Bone marrow (tissue), 2 donors: ENCODE measurements around the gene TMEM9.

Experiments
- DNase-seq, 2 donors: peaks; one replicate each; lab custom pipeline; 2025; lab: John Stamatoyannopoulos, UW

TMEM9 gene

DNA sequence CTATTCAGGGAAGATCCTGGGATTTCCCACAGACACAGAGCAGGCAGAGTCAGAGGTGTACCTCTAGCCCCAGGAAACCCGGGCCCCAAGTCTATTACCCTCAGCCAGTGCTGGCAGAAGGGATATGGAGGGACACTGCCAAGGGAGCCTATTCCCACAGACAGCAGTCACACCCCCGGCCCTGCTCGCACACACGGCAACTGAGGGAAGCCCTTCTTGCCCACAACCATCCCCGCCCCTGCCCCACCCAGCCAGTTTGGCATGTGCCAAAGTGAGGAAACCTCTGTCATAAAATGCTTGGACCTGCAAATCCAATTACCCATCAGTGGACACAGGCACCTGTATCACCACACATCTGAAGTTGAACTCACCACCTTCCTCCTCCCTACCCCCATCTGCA is 48.6 kb downstream of the TMEM9 start:
- DNase-seq, result no peak

DNA sequence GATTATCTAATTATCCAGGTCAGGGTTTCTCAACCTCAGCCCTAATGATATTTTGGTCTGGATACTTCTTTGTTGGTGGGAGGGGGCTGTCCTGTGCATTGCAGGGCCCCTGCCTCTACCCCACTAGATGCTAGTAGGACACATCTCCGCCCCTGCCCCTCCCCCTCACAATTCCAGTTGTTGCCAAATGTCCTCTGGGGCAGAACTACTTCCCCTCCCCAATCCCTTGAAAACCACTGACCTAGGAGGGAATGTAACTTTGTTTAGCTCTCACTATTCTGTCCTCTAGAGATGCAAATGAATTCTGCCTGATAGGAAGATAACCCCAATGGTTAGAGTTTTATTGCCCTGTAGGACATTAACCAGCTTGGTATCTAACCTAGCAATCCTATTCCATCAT is 50.1 kb downstream of the TMEM9 start:
- DNase-seq, result no peak

DNA sequence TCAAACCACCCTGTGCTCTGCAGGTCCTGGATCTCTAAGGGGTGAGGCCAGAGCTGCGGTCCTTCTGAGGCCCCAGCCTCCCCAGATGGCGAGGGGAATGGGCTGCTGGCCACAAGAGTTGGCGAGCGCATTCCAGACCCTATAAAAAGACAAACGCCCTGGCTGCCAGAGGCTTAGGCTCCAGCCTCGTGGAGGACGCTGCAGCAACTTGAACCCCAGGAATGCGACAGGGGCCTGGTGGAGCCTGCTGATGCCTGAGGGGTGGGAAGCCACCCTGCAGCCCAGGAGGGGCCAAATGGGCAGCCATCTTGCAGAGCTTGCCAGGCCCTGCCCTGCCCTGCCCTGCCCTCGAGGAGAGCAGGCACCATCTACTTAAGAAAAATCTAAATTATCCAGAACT is 50.6 kb downstream of the TMEM9 start:
- no peak for DNase-seq

DNA sequence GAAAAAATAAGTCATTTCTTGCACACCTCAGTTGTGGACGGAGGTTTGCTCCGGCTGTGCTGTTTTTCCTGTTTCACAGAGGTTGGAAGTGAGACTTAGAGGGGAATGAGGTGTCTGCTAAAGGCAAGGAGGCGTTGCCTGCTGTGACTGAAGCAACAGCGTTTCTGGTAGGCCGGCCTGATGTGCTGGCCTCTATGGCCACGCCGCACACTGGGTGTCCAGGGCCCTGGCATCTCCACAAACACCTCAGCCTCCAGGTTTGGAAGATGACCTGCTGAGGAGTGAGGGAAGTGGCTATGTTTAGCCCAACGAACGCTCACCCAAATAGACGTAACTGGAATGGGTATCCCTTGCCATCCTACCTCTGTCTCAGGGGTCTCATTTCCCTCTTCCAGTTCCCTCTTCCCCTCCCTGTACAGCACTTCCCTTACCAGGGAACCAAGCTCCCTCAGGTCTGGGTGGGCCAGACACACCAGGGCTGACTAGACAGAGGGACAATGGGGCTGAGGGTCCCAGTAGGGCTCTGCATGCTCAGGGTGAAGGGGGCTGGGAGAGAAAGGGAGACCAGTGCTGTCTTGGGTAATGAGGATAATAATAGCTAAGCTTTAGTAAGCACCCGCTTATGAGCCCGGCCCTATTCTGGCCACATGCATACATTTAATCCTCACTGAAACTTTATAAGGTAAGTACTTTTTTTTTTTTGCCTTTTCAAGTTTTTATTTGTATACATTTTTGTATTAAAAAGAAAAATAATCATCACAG is 53.9 kb downstream of the TMEM9 start:
- DNase-seq, result no peak

DNA sequence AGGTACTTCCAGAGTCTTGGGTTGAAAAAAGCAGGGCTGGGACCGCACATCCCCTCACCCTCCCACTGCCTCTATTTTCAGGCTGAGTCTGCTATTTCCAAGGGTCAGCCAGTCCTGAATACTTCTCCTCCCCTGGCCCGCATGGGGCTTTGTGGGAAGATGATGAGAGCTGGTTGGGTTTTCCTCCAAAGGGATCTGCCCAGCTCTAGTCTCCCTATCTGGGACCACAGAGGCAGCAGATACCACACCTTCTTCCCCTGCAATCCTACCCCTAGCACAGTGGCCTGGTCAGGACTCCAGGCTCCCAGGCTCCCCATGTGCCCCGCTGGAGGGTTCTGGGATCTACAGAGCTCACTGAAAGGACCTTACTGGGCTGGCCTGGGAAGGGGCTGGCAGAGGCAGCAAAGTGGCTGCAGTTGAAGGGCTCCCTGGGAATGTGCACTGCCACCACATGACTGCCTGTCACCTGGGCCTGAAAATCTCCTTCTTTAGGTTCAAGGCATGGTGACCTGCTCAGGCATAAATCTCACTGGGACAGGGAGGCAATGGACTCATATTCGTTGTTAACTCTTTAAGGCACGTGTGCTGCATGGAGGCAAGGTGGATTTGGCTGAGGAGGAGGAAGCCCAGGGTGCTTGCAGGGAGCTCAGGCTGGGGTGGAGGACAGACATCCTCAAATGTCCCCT is 55.1 kb downstream of the TMEM9 start:
- DNase-seq, result no peak

DNA sequence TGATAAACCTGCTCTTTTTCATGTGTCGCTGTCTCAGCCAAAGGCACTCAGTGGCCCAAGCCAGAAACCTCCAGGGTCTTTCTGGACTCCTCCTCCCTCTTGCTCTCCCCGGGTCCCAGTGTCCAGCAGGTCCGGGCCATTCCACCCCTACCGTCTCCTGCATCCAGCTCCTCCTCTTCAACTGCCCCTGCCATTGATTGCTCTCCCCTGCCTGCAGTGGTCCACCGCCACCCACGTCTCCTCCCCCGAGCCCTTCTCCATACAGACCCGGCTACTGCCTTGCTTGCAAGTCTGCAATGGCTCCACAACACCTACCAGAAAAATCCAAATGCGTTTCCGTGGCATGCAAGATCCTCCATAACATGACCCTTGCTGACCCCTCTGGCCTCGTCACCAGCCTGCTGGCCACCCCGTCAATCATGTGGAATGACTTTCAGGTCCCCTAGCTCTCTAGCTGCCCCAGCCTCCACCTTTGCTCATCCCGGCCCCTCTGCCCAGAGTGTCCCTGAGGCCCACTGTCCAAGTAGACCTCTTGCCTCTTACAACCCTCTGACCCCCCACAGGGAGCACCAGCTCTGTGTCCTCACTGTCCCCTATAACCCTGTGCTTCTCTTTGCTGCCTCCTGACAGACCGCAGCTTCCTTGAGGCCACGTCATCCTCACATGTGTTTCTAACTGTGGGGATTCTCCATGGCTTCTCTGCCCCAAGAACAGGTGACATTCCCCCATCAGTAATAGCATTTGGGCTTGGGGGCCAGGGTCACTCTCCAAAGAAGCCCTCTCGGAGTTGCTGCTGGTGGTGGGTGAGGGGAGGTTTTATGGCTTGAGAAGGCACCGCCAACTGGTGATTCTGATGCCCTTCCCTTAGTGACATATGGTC is 57.1 kb downstream of the TMEM9 start:
- DNase-seq, result no peak

DNA sequence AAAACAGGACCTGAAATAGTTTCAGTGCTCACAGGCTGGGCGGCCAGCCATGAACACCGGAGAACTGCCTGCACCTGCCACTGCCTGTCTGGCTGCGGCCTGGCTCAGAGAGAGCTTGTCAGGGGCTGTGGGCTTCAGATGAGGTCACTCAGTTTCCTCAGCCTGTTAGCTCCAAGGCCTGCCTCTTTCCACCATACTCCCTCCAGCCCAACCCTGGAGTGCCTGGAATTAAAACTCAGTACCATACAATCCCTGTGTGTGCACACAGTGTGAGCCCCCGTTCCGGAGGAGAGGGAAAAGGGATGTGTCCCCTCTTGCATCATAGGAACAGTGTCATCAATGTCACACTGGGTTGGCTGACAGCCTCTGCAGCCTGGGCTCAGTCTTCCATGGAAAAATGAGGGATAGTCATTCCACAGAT is 58.2 kb downstream of the TMEM9 start:
- DNase-seq, result no peak

DNA sequence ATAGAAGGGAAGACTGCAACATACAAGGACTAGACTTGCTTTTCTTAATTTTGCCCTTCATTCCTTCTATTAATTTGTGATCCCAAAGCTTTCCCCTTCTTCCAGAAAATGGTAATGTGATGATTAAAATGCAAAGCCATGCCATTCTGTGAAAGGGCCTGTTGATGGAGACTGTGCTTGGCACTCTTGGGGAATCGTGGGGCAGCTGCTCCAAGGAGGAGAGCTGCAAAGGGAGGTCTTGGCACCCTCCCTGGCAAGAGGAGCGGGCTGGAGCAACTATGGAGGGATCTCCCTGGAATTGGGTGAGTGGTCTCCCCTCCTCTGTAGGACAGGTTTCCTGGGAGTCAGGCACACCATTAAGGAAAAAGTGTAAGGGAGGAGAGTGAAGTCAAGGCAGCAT is 58.7 kb downstream of the TMEM9 start:
- no peak for DNase-seq

DNA sequence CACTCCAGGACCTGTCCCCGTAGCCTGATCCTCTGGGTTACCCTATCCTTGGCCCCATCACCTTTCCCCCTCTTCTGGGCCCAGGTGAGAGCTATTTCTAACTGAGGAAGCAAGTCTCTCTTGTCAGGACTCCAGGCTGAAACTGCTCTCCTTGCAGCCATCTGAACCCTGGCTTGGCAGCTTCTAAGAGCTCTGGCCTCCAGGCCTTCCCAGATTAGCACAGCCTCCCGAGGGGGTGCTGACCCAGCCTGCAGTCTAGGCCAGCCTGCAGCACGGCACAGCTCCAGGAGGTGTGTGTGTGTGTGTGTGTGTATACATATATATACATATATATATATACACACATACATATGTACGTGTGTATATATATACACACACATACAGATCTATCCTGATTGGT is 59.4 kb downstream of the TMEM9 start:
- no peak for DNase-seq

DNA sequence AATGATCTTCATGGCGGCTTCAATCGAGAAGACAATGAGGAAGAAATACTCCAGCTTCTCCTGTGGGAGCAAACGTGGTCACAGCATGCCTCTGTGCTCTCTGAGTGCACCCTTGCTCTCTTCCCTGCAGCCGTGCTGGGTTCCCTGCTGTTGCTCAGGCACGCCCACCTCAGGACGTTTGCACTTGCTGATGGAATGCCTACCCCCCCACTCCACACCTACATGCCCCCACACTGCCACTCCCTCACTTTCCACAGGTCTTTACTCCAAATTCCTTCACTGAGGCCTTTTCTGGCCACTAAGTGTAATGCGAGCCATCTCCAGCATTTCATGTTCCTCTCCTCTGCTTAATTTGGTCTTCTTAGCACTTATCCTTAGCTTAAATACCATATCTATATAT is 60.3 kb downstream of the TMEM9 start:
- no peak for DNase-seq

DNA sequence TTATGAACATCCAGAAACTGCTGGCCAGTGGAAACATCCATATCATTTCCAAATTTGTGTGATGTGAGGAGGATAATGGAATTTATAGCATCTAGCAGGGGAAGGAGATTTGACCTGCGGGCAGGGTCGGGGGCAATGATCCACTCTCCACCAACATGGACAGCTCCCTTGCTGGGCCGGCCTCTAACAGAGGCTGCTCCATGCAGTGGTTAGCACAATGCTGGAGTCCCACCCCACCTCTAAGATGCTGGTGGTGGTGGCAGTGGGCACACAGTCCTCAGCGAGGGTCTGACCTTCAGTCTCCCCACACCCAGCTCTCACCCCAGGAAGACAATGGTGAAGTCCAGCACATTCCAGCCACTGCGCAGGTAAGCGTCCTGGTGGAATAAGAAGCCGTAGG is 60.7 kb downstream of the TMEM9 start:
- DNase-seq, result no peak

DNA sequence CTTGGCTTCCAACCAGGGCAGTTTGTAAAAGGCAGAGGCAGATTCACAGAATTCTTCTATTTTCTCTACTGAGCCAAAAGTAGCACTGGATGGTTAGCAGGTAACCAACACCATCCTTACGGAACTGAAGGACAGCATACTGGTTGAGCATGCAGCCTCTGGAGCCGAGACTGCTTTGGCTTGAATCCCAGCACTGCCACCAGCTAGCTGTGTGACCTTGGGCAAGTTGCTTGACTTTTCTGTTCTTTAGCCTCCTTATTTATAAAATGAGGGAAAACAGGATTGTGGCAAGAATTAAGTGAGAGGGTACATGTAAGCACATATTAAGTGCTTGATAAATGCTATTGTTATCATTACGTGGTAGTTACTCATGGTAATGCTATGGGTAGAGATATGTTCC is 61.5 kb downstream of the TMEM9 start:
- no peak for DNase-seq

DNA sequence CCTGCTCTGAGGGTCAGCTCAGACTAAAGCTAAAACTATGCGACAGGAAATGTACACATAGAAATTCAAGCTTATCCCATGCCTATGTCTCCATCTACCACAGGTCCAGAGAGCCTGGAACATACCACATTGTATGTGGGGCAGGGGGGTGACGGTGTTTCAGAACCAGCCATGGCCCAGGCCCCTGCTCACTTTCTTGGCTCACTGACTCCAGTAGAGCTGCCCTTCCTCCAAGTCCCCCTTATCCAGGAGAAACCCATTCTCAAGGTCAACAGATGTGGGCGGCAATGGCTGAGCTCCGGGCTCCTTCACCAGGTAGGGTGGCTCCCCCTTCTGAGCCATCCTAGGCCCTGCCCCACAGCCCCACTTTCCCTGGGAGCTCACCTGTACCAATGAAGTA is 63.0 kb downstream of the TMEM9 start:
- DNase-seq, result no peak

DNA sequence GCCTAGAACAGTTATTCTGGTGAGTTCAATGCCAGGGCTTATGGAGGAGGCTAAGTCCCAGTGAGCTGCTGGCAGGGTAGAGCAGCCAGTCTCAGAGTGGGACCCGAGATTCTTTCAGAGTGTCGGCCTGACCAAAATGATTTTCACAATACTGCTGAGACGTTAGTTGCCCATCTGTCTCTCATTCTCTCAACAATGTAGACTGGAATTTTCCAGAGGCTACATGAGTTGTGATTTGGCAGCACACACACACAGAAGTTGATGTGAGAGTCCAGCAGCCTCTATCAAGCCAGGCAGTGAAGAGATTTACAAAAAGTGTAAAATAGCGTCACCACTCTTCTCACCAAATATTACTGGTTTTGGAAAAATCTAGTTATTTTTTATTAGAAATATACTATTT is 63.7 kb downstream of the TMEM9 start:
- DNase-seq, result no peak

DNA sequence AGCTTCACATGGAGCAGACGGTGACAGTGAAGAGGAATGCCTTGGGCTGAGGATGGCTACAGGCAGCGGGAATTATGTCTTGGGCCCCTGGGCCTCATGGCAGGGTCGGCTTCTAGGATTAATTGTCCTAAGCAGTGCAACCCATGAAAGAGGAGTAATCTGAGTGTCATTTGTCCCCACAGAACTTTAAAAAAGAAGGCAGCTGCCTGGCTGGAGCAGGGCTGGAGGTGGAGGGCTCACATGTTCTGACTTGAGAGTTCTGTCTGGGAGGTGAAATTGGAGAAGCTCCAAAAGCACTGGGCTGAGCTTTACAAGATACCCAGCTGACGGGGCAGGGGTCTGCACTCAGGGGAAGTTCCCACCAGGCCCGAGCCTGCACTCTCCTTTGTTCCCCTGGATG is 64.7 kb downstream of the TMEM9 start:
- DNase-seq, result no peak

DNA sequence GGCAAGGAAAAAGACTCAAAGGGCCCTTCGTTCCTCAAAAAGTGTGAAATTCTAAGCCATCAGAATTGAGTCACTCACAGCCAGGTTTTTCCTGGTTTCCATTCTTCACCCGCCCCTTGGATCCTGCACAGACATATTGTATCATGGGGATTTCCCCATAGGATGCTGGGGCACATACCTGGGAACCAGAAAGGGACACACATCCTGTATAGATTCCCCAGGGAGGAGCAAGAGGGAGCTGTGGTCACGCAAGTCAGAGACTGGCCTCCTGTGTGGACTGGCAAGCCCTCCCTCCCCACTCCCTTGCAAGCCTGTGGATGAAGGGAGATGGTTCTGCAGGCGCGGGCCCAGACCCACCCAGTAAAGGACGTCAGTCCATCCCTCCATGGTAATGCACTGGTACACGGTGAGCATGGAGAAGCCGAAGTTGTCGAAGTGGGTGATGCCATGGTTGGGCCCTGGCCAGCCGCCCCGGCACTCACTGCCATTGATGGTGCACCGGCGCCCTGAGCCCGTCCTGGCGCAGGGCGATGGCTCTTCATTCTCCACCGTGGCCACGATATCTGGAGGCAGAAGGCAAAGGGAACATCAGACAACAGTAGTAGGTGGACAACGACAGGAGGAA is 65.3 kb downstream of the TMEM9 start:
- no peak for DNase-seq

DNA sequence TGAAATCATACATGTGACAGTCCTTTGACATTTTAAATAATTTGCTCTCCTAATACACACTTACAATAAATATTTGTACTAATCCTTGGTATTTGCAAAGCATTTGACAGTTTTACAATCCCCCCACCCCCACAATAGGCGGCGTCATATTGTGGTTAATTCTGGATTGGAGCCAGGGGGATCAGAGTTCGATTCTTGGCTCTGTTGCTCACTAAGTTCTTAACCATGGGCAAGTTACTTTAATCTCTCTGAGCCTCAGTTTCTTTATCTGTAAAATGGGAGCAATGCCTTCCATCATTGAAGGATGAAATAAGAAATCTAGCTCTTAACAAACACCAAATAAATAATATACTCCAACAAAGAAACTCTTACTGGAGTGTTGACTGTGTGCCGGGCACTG is 65.9 kb downstream of the TMEM9 start:
- no peak for DNase-seq

DNA sequence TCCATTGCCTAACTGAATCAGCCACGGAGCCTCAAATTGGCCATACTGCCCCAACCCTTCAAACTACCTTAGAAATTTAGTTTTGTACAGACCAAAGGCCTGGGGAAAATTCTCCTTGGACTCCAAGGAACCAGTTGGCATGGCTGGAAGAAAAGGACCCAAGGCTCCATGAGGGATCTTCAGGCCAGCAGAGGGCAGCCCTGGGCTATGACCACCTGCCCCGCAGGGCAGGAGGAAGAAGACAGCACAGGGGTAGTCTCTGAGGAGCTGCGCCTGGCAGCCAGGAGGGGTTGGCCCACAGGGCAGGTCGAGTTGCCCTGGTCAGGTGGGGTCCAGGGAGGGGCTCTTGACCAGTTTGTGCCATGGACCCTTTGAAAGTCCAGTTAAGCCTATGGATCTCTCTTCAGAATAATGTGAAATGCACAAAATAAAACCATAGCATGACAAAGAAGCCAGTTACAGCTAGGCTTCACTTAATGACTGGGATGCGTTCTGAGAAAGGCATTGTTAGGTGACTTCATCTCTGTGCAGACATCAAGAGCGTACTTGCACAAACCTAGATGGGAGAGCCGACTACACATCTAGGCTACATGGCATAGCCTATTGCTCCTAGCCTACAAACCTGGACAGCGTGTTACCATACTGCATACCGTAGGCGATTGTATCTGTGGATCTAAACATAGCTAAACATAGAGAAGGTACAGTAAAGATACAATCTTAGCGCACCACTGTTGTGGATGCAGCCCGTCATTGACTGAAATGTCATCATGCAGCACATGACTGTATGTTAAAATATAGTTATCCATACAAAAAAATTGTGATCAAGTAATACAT is 68.2 kb downstream of the TMEM9 start:
- DNase-seq, result peak in 1 of 2 donors; percentile 15
